GM04503 (cell line): ENCODE results near the gene OR1L1.

Experiments
- DNase-seq: peaks from one replicate; pipeline ENCODE4 v3.0.0-alpha.2; 2012; ENCODE audit warnings: low read depth

OR1L1 gene

GRCh38 chr9:122661416-122661815 is at the start of gene OR1L1:
Gene OR1L1 (plus strand): TSS chr9:122661716. CDS start chr9:122661716, 0 bp downstream.
- DNase-seq, result no peak

- DNase-seq, result no peak
These were observed 47.2 kb upstream of the OR1L1 start, which contains the start of gene OR1Q1 for GRCh38 chr9:122614362-122614761. Gene OR1Q1 (plus strand): TSS chr9:122614738. CDS start chr9:122614738, 0 bp downstream.

GRCh38 chr9:122619996-122620395 is 41.5 kb upstream of the OR1L1 start:
- no peak for DNase-seq

GRCh38 chr9:122642226-122642625 is 19.3 kb upstream of the OR1L1 start:
- DNase-seq, result no peak

- DNase-seq, result no peak
These were observed 5.1 kb upstream of the OR1L1 start for GRCh38 chr9:122656378-122656777.

GRCh38 chr9:122657527-122657926 is 4.0 kb upstream of the OR1L1 start, which contains the start of gene OR1B1:
Gene OR1B1 (minus strand): TSS chr9:122657627.
- DNase-seq, result no peak

GRCh38 chr9:122672481-122672880 is 11.0 kb downstream of the OR1L1 start:
- DNase-seq, result no peak

- DNase-seq, result no peak
These were observed 23.3 kb downstream of the OR1L1 start for GRCh38 chr9:122684851-122685250.

- DNase-seq, result no peak
These were observed 34.2 kb downstream of the OR1L1 start for GRCh38 chr9:122695696-122696095.
